C4-2B (cell line): ENCODE data around the gene HECW1.

Source experiments
- CTCF ChIP-seq: fragments of 450-650 bp; conservative IDR thresholded peaks from 2 replicates; pipeline ENCODE4 v1.5.1; 2017; ENCODE audit warnings: mild to moderate bottlenecking
- ZFX ChIP-seq: fragments of 450-650 bp; IDR thresholded peaks from 2 replicates; pipeline ENCODE4 v1.6.1; 2017

- TF ChIP-seq CTCF (no peak), ZFX (no peak)
Measured at GRCh38 chr7:43201912-43202311, 89.5 kb downstream of the HECW1 start.
